ENCODE results near the gene TOMM20. TPM values are rescaled to one million over a fixed set of nuclear protein-coding genes. Genes with fewer than 3 reads are reported as not detected.
A peak's percentile ranks its signal among the peaks of the same experiment; 100 is the strongest.

TOMM20 gene
- total RNA-seq (2022) (309 and 339 TPM in 2 replicates), Bru-seq, nascent RNA (percentile 98 among the genes with signal in this experiment), BruChase-seq, experiment 1, labeled RNA remaining after a 6-hour chase (percentile 99 among the genes with signal in this experiment), BruChase-seq, experiment 2, labeled RNA remaining after a 2-hour chase (percentile 99 among the genes with signal in this experiment)
- long read RNA-seq, transcript TOMM20-201 (5 exons, 3,387 nt), result major isoform, 309 of 365 reads
- long read RNA-seq, partial matches to known transcripts, result 2 of 365 reads
- long read RNA-seq, other reads (novel, unspliced or antisense), result 52 of 365 reads

GRCh38 chr1:235128456-235129328 lies at the start of gene TOMM20:
Gene TOMM20, minus strand, starts transcription at chr1:235128837. Its CDS starts 122 bp downstream, at chr1:235128715.
- no peak for TF ChIP-seq CTCF (IDR thresholded peaks at IDR 0.05; ENCODE audit: unreplicated experiment)
- Mint-ChIP-seq H3K27me3 (ENCODE audit: insufficient read depth, unreplicated experiment) (no peaks in the 10 kb centered on the region), H3K9me3 (ENCODE audit: unreplicated experiment) (no peaks in the 10 kb centered on the region), H3K27ac (ENCODE audit: low read depth, unreplicated experiment) (peak within 1 kb of the TSS; percentile 99), H3K4me1 (ENCODE audit: insufficient read depth, unreplicated experiment) (peaks cover 23% of the 10 kb centered on the region), H3K4me3 (ENCODE audit: unreplicated experiment) (peak within 1 kb of the TSS; percentile 100), H3K36me3 (ENCODE audit: insufficient read depth, unreplicated experiment) (peaks cover 80% of the 10 kb centered on the region)
- intact Hi-C loops (cut with micrococcal nuclease), result no loop called here
- POLR2A ChIA-PET, result interaction anchor here (0.6 to 11.9 kb wide), 41 partner anchors 9 to 947 kb away, joined by 3 to 149 read pairs (median 4); partner anchors contain the start of genes ARID4B, B3GALNT2, GGPS1 and RBM34
- TSS peak; percentile 49 for BruUV-seq (replicated peaks)
- peak; percentile 100 for DNase-seq (ENCODE audit: unreplicated experiment)
- CTCF ChIA-PET, result interaction anchor here (0.5 to 5.1 kb wide), 5 partner anchors 24 to 642 kb away, joined by 3 to 25 read pairs (median 4); no protein-coding TSS in a partner anchor

- POLR2A ChIA-PET, result interaction anchor here (1.3 to 2.7 kb wide), 2 partner anchors 15 to 20 kb away, joined by 3 to 14 read pairs; partner anchors contain the start of gene RBM34
- H3K9me3 Mint-ChIP-seq (ENCODE audit: unreplicated experiment), result no peaks in the 10 kb centered on the region
- TF ChIP-seq CTCF (IDR thresholded peaks at IDR 0.05; ENCODE audit: unreplicated experiment), result no peak
- no peak overlapping the region for H3K4me3 Mint-ChIP-seq (ENCODE audit: unreplicated experiment)
- H3K27me3 Mint-ChIP-seq (ENCODE audit: insufficient read depth, unreplicated experiment), result no peaks in the 10 kb centered on the region
- no peak overlapping the region for H3K27ac Mint-ChIP-seq (ENCODE audit: low read depth, unreplicated experiment)
- peaks cover 98% of the 10 kb centered on the region for H3K36me3 Mint-ChIP-seq (ENCODE audit: insufficient read depth, unreplicated experiment)
- CTCF ChIA-PET, result no interaction called here
- no TSS peak for BruUV-seq (replicated peaks)
- H3K4me1 Mint-ChIP-seq (ENCODE audit: insufficient read depth, unreplicated experiment), result no peaks in the 10 kb centered on the region
- intact Hi-C loops (cut with micrococcal nuclease), result no loop called here
- DNase-seq (ENCODE audit: unreplicated experiment), result no peak
Measured at GRCh38 chr1:235176486-235176885, 47.8 kb upstream of the TOMM20 start.

GRCh38 chr1:235169986-235170385 lies 41.3 kb upstream of the TOMM20 start:
- POLR2A ChIA-PET, result interaction anchor here (4.0 kb wide), 1 partner anchor 10 kb away, joined by 32 read pairs; the partner anchor contains the start of gene RBM34
- intact Hi-C loops (cut with micrococcal nuclease), result loop anchor here (10.0 kb wide), 1 partner anchor 695 kb away; the partner anchor contains the start of gene TARBP1
- CTCF ChIA-PET, result no interaction called here
- Mint-ChIP-seq H3K27ac (ENCODE audit: low read depth, unreplicated experiment) (no peak overlapping the region), H3K4me1 (ENCODE audit: insufficient read depth, unreplicated experiment) (no peaks in the 10 kb centered on the region), H3K36me3 (ENCODE audit: insufficient read depth, unreplicated experiment) (peaks cover 95% of the 10 kb centered on the region), H3K9me3 (ENCODE audit: unreplicated experiment) (no peaks in the 10 kb centered on the region), H3K4me3 (ENCODE audit: unreplicated experiment) (no peak overlapping the region), H3K27me3 (ENCODE audit: insufficient read depth, unreplicated experiment) (no peaks in the 10 kb centered on the region)
- no TSS peak for BruUV-seq (replicated peaks)
- peak; percentile 67 for DNase-seq (ENCODE audit: unreplicated experiment)
- TF ChIP-seq CTCF (IDR thresholded peaks at IDR 0.05; ENCODE audit: unreplicated experiment), result no peak
